ENCODE data around the gene FOXK2.

Gene FOXK2

DNA sequence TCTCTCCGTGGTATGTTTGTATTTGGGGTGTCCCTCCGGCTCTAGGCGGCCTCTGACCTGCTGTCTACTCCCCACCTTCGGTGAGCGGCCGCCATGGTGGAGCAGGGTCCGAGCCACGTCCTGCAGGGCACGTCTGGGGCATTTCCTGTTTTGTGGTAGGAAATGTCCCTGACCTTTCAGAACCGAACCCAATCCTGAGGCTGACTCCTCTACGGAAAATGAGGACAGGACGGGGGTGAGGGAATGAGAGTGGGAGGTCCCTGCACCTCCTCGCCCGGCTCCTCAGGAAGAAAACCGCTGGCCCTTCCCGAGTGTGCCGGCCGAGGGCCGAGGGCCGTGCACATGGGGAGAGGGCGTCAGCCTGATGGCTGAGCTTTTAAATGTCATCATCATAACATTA lies 83.0 kb downstream of the FOXK2 start:
- Mint-ChIP-seq H3K9me3 (no peaks in the 10 kb centered on the region), H3K4me1 (peaks cover 39% of the 10 kb centered on the region), H3K27me3 (ENCODE audit: low read depth) (no peaks in the 10 kb centered on the region), H3K4me3 (no peak overlapping the region), H3K27ac (peak overlapping the region in 2 of 3 experiments; percentile 35 to 43), H3K36me3 (ENCODE audit: low read depth) (peaks cover 74% of the 10 kb centered on the region)
- TF ChIP-seq, protein P1, sequence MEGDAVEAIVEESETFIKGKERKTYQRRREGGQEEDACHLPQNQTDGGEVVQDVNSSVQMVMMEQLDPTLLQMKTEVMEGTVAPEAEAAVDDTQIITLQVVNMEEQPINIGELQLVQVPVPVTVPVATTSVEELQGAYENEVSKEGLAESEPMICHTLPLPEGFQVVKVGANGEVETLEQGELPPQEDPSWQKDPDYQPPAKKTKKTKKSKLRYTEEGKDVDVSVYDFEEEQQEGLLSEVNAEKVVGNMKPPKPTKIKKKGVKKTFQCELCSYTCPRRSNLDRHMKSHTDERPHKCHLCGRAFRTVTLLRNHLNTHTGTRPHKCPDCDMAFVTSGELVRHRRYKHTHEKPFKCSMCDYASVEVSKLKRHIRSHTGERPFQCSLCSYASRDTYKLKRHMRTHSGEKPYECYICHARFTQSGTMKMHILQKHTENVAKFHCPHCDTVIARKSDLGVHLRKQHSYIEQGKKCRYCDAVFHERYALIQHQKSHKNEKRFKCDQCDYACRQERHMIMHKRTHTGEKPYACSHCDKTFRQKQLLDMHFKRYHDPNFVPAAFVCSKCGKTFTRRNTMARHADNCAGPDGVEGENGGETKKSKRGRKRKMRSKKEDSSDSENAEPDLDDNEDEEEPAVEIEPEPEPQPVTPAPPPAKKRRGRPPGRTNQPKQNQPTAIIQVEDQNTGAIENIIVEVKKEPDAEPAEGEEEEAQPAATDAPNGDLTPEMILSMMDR (IDR thresholded peaks at IDR 0.05; ENCODE audit: unreplicated experiment in 3 of 3), result no peak

- peaks cover 75% of the 10 kb centered on the region for H3K36me3 Mint-ChIP-seq (ENCODE audit: low read depth)
- peaks cover 39% of the 10 kb centered on the region for H3K4me1 Mint-ChIP-seq
- H3K4me3 Mint-ChIP-seq, result no peak overlapping the region
- peak overlapping the region; percentile 43 to 90 (median 71) for H3K27ac Mint-ChIP-seq
- no peaks in the 10 kb centered on the region for H3K27me3 Mint-ChIP-seq (ENCODE audit: low read depth)
- TF ChIP-seq, protein P1 (IDR thresholded peaks at IDR 0.05; ENCODE audit: unreplicated experiment in 3 of 3), result no peak
- H3K9me3 Mint-ChIP-seq, result no peaks in the 10 kb centered on the region
Observed at GRCh38 chr17:82602986-82603710, 83.6 kb downstream of the FOXK2 start.

- Mint-ChIP-seq H3K27ac (peak overlapping the region; percentile 39 to 90 (median 71)), H3K36me3 (ENCODE audit: low read depth) (peaks cover 79% of the 10 kb centered on the region), H3K4me1 (peaks cover 39% of the 10 kb centered on the region), H3K27me3 (ENCODE audit: low read depth) (no peaks in the 10 kb centered on the region), H3K4me3 (peak overlapping the region; percentile 5 to 20 (median 7)), H3K9me3 (no peaks in the 10 kb centered on the region)
- TF ChIP-seq, protein P1 (IDR thresholded peaks at IDR 0.05; ENCODE audit: unreplicated experiment in 3 of 3), result no peak
Observed at GRCh38 chr17:82603981-82604448, 84.5 kb downstream of the FOXK2 start.

DNA sequence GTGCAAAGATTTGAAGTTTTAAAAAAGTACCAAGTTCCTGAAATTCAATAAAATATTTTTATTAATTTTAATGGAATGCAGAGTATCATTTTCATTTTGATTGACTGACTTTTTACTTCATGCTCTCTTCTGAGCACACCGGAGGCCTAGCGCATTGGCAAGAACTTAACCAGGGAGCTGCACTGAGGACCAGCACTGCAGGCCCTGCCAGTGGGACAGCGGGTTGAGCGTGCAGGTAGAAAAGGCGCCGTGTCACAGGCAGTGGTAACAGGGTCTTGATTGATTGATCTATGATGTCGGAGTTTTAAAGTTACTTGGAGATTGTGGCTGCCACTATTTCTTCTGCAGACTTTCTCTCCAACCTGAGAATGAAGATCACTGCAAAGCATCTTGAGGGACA lies 85.0 kb downstream of the FOXK2 start:
- Mint-ChIP-seq H3K27ac (peak overlapping the region; percentile 39 to 90 (median 71)), H3K27me3 (ENCODE audit: low read depth) (no peaks in the 10 kb centered on the region), H3K4me1 (peaks cover 42% of the 10 kb centered on the region), H3K36me3 (ENCODE audit: low read depth) (peaks cover 81% of the 10 kb centered on the region), H3K9me3 (peaks cover 4% of the 10 kb centered on the region), H3K4me3 (no peak overlapping the region)
- TF ChIP-seq, protein P1 (IDR thresholded peaks at IDR 0.05; ENCODE audit: unreplicated experiment in 3 of 3), result no peak

- peak overlapping the region; percentile 73 to 90 (median 73) for H3K27ac Mint-ChIP-seq
- peak overlapping the region in 2 of 3 experiments; percentile 15 to 40 for H3K4me3 Mint-ChIP-seq
- H3K4me1 Mint-ChIP-seq, result peaks cover 44% of the 10 kb centered on the region
- TF ChIP-seq, protein P1 (IDR thresholded peaks at IDR 0.05; ENCODE audit: unreplicated experiment in 3 of 3), result no peak
- H3K27me3 Mint-ChIP-seq (ENCODE audit: low read depth), result no peaks in the 10 kb centered on the region
- H3K36me3 Mint-ChIP-seq (ENCODE audit: low read depth), result peaks cover 83% of the 10 kb centered on the region
- H3K9me3 Mint-ChIP-seq, result peaks cover 9% of the 10 kb centered on the region
Observed at GRCh38 chr17:82605939-82606600, 86.5 kb downstream of the FOXK2 start.

Data from nephron (organoid).